HL-60 (cell line): ENCODE results near the gene EHF.

Experiments used
- DNase-seq, 2 experiments: peaks; one replicate each; pipeline ENCODE4 v3.0.0-alpha.2; 2010 to 2020; ENCODE audit warnings: low read depth in 1 of 2, low spot score in 1 of 2
- H3K27ac ChIP-seq: fragments of 250-450 bp; sonication (Bioruptor Pico); replicated peaks from 2 replicates; pipeline ENCODE4 v1.5.1; 2020; ENCODE audit warnings: mild to moderate bottlenecking, moderate library complexity
- H3K27me3 ChIP-seq: fragments of 250-450 bp; sonication (Bioruptor Pico); 2 replicates; pipeline ENCODE4 v1.5.1; 2021; ENCODE audit warnings: mild to moderate bottlenecking, moderate library complexity; ENCODE audit not compliant: insufficient read depth, poor library complexity, severe bottlenecking
- H3K4me3 ChIP-seq: replicated peaks from 2 replicates; pipeline ENCODE4 v1.5.1; 2011; ENCODE audit warnings: mild to moderate bottlenecking, control low read depth, low read length; ENCODE audit not compliant: insufficient read depth
- GABPA ChIP-seq: IDR thresholded peaks from 2 replicates; pipeline ENCODE4 v1.6.1; 2012; ENCODE audit warnings: low read depth
- POLR2AphosphoS5 ChIP-seq: IDR thresholded peaks from 2 replicates; pipeline ENCODE4 v1.6.1; 2012; ENCODE audit warnings: low read depth
- SPI1 ChIP-seq: IDR thresholded peaks from 2 replicates; pipeline ENCODE4 v1.6.1; 2012; ENCODE audit warnings: low read depth, mild to moderate bottlenecking, borderline replicate concordance
- TF ChIP-seq, protein P1 (sequence below): IDR thresholded peaks from 2 replicates; pipeline ENCODE4 v1.6.1; 2012; ENCODE audit warnings: low read depth; ENCODE audit not compliant: insufficient replicate concordance
- TF ChIP-seq, protein P2 (sequence below): IDR thresholded peaks from one replicate; pipeline ENCODE4 v1.5.1; 2011; ENCODE audit warnings: low read length, control low read depth, inconsistent platforms; ENCODE audit not compliant: insufficient read depth

The EHF gene

DNA sequence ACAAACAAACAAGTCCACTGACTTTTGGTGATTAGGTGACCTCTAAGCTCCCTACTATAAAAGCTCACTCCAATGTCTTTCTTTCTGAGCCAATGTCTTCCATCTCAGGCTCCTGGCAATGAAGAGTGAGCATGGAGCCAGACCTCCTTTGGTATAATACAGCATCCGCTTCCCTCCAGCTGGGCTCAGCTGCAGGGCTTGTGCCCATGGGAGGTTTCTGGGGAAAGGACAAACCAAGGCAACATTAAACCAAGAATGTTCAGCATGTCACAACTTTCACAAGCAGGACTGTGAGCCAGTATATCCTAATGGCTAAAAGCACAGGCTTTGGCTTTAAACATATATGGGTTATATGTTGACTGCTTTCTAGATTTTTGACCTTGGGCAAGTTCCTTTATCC lies 58.8 kb downstream of the EHF start:
- Histone ChIP-seq H3K4me3 (no peak overlapping the region), H3K27me3 (no peaks in the 10 kb centered on the region), H3K27ac (no peak overlapping the region)
- TF ChIP-seq SPI1 (no peak), GABPA (no peak), POLR2AphosphoS5 (no peak)
- TF ChIP-seq, protein P1, sequence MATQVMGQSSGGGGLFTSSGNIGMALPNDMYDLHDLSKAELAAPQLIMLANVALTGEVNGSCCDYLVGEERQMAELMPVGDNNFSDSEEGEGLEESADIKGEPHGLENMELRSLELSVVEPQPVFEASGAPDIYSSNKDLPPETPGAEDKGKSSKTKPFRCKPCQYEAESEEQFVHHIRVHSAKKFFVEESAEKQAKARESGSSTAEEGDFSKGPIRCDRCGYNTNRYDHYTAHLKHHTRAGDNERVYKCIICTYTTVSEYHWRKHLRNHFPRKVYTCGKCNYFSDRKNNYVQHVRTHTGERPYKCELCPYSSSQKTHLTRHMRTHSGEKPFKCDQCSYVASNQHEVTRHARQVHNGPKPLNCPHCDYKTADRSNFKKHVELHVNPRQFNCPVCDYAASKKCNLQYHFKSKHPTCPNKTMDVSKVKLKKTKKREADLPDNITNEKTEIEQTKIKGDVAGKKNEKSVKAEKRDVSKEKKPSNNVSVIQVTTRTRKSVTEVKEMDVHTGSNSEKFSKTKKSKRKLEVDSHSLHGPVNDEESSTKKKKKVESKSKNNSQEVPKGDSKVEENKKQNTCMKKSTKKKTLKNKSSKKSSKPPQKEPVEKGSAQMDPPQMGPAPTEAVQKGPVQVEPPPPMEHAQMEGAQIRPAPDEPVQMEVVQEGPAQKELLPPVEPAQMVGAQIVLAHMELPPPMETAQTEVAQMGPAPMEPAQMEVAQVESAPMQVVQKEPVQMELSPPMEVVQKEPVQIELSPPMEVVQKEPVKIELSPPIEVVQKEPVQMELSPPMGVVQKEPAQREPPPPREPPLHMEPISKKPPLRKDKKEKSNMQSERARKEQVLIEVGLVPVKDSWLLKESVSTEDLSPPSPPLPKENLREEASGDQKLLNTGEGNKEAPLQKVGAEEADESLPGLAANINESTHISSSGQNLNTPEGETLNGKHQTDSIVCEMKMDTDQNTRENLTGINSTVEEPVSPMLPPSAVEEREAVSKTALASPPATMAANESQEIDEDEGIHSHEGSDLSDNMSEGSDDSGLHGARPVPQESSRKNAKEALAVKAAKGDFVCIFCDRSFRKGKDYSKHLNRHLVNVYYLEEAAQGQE, result no peak
- TF ChIP-seq, protein P2, sequence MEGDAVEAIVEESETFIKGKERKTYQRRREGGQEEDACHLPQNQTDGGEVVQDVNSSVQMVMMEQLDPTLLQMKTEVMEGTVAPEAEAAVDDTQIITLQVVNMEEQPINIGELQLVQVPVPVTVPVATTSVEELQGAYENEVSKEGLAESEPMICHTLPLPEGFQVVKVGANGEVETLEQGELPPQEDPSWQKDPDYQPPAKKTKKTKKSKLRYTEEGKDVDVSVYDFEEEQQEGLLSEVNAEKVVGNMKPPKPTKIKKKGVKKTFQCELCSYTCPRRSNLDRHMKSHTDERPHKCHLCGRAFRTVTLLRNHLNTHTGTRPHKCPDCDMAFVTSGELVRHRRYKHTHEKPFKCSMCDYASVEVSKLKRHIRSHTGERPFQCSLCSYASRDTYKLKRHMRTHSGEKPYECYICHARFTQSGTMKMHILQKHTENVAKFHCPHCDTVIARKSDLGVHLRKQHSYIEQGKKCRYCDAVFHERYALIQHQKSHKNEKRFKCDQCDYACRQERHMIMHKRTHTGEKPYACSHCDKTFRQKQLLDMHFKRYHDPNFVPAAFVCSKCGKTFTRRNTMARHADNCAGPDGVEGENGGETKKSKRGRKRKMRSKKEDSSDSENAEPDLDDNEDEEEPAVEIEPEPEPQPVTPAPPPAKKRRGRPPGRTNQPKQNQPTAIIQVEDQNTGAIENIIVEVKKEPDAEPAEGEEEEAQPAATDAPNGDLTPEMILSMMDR, result no peak
- DNase-seq, result no peak

DNA sequence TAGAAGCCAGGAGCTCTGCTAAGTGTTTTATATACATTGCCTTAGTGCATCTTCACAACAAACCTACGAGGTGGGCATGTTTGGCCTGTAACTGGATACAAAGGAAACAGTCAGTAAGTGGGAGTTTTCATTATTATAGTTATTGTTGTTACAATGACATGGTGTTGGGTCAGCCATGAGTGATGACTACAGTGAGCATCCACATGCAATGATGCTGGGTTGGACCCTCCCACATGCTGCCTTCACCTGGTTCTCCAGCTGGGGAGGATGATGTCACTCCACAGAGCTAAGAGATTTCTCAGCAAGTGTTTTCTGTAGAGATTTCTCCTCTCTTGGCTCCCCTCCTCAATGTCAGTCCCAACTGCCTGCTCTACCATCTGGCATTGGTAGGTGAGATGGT lies 59.3 kb downstream of the EHF start:
- TF ChIP-seq GABPA (no peak), SPI1 (no peak), POLR2AphosphoS5 (no peak)
- TF ChIP-seq, protein P1, result no peak
- TF ChIP-seq, protein P2, result no peak
- H3K27ac ChIP-seq, result no peak overlapping the region
- DNase-seq, result no peak
- no peak overlapping the region for H3K4me3 ChIP-seq
- H3K27me3 ChIP-seq, result no peaks in the 10 kb centered on the region

DNA sequence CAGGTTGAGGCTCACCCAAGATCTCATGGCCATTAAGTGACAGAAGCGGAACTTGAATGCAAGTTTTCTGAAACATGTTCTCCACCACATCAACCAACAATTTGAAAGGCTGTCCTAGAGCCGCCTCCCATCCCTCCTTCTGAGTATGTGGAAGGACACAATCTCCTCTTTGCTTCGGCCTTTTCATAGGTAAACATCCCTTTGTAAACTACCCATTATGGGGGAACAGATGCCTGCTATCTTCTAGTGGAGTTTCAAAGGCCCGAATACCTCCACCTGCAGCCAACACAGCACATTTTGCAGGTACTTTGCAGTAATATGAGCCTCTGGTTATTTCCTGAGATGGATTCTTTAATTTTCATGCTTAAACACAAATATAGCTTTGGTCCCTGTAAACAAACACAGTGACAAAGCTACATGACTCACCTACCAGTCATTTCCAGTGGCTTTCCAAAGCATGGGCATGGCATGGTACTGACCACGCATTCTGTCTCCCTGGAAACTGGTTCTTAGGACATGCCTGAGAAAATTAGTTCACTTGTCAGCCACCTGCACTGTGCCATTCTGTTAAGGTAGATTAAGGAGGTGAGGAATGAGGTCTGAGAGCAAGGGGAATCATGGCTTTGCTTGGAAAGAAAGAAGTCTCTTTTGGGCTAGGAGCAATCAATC lies 60.2 kb downstream of the EHF start:
- no peak for DNase-seq
- H3K27me3 ChIP-seq, result no peaks in the 10 kb centered on the region
- TF ChIP-seq POLR2AphosphoS5 (no peak), SPI1 (no peak), GABPA (no peak)
- TF ChIP-seq, protein P1, result no peak
- TF ChIP-seq, protein P2, result no peak
- H3K4me3 ChIP-seq, result no peak overlapping the region
- no peak overlapping the region for H3K27ac ChIP-seq
